Transverse colon (tissue), 4 donors: ENCODE data around the gene GABRG3. TPM values are rescaled to one million over a fixed set of nuclear protein-coding genes. Genes with fewer than 3 reads are reported as not detected.

Experiments used
- DNase-seq: peaks from one replicate; pipeline ENCODE4 v3.0.0-alpha.2; 2019
- H3K27ac ChIP-seq, 4 donors: fragments of 200-600 bp; sonication (generic); 2 replicates each; pipeline ENCODE4 v1.5.1; 2016 to 2018; ENCODE audit warnings: inconsistent platforms in 4 of 4
- H3K27me3 ChIP-seq: fragments of 200-600 bp; sonication (generic); 2 replicates; pipeline ENCODE4 v1.5.1; 2017; ENCODE audit warnings: inconsistent platforms
- H3K36me3 ChIP-seq, 4 donors: fragments of 200-600 bp; sonication (generic); 2 replicates each; pipeline ENCODE4 v1.5.1; 2017 to 2019; ENCODE audit warnings: inconsistent platforms in 4 of 4
- H3K4me1 ChIP-seq, 4 donors: fragments of 200-600 bp; sonication (generic); 2 replicates each; pipeline ENCODE4 v1.5.1; 2017 to 2020; ENCODE audit warnings: inconsistent platforms in 4 of 4
- H3K4me3 ChIP-seq, 4 donors: fragments of 200-600 bp; sonication (generic); 1 replicate in 1 of 4; 2 replicates in 3 of 4; pipeline versions ENCODE4 v1.5.1 to v1.6.1; 2017 to 2019; ENCODE audit warnings: inconsistent platforms in 4 of 4
- H3K9me3 ChIP-seq, 2 donors: fragments of 200-600 bp; sonication (generic); 2 replicates each; pipeline ENCODE4 v1.5.1; 2017 to 2019; ENCODE audit warnings: inconsistent platforms in 2 of 2
- EP300 ChIP-seq: sonication (generic); formaldehyde crosslinking; IDR thresholded peaks from one replicate; pipeline ENCODE4 v1.6.1; 2017; ENCODE audit warnings: antibody characterized with exemption, low read depth
- POLR2A ChIP-seq: fragments of 450-650 bp; IDR thresholded peaks from one replicate; pipeline ENCODE4 v1.6.1; 2016; ENCODE audit warnings: antibody characterized with exemption, mild to moderate bottlenecking, moderate library complexity
- POLR2AphosphoS5 ChIP-seq, 3 donors: sonication (generic); formaldehyde crosslinking; IDR thresholded peaks; one replicate each; pipeline ENCODE4 v1.6.1; 2016; ENCODE audit warnings: antibody characterized with exemption in 3 of 3
- WGBS, 2 donors: methylation state at CpG; one replicate each; pipeline ENCODE4 v1.1.5; 2018; ENCODE audit warnings: low coverage in 1 of 2; 5-methylcytosine and 5-hydroxymethylcytosine counted together
- in situ Hi-C, 4 donors: fragments of 200-750 bp; cut with MboI; loops; one replicate each; pipeline versions ENCODE4 v1.15.0 to v1.15.1; 2017; ENCODE audit warnings: low sequenced_read_pairs in 3 of 4, low pct_ligation_motif_present in 1 of 4, low pct_unique_long_range_greater_than_20kb in 1 of 4
- intact Hi-C: fragments of 100-400 bp; cut with DNase I; formaldehyde crosslinking; loops from one replicate; pipeline ENCODE4 v1.15.1; 2023; ENCODE audit warnings: low total_unique reads
- total RNA-seq, 4 donors: library from RNA; depleted of rRNA; stranded (reverse); fragments of >200 nt; gene quantifications; one replicate each; pipeline ENCODE4 v1.1.0, GENCODE V29; 2016
- TF ChIP-seq, protein P1 (sequence below), 5 experiments: fragments of 200-600 bp in 3 of 5; fragments of 450-650 bp in 2 of 5; sonication (generic) in 3 of 5; IDR thresholded peaks; 1 replicate in 2 of 5; 2 replicates in 3 of 5; pipeline ENCODE4 v1.5.1; 2016 to 2017; ENCODE audit warnings: antibody characterized with exemption in 5 of 5, inconsistent platforms in 3 of 5, mild to moderate bottlenecking in 2 of 5, moderate library complexity in 1 of 5

The GABRG3 gene
- total RNA-seq, 4 donors from 2014 or later, result not detected

DNA sequence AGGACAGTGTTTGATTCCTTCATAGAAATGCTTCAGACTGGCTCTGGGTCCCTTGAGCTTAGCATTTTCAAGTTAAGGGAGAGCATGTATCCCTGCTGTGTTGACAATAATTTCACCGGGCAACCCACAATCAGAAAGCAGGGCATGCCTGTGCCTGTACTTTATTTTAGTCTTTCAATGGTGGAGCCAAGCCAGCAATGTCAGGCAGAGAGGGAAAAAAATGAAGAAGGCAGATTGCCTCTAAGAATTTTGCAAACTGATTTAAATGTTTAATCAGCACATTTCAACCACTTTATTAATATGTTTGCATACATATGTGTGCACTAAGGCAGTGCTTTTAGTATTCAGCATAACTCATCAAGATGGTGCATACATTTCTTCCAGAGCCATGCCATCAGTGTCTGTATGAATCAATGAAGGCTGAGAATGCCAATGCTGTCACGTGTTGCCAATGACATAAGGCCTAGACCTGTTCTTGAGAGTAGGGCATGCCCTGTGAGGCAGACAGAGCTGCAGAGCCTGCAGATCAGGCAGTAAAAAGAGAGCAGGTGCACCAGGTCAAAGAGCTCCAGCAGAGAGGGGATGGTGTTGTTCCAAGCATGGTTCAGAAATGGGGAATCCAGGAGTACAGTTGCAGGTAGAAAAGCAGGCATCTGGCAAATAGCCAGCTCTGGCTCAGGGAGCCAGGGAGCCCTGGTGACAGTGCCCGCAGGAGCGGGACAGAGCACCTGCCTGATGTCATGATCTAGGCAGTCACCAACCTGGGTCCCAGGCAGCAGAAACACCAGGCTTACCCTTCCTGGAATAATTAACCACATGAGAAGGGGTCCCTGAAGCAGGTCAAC, 508.5 kb downstream of the GABRG3 start:
- H3K27me3 ChIP-seq, result no peaks in the 10 kb centered on the region
- no peaks in the 10 kb centered on the region for H3K4me1 ChIP-seq
- WGBS, 2 donors, result 80 to 100% methylated on average over 1 to 4 of the region's 4 CpGs
- no peak for DNase-seq
- no peak overlapping the region for H3K27ac ChIP-seq
- H3K4me3 ChIP-seq, result no peak overlapping the region
- no peak for TF ChIP-seq POLR2AphosphoS5 (IDR thresholded peaks at IDR 0.05)
- no peak for TF ChIP-seq EP300
- TF ChIP-seq POLR2A, result no peak
- TF ChIP-seq, protein P1, sequence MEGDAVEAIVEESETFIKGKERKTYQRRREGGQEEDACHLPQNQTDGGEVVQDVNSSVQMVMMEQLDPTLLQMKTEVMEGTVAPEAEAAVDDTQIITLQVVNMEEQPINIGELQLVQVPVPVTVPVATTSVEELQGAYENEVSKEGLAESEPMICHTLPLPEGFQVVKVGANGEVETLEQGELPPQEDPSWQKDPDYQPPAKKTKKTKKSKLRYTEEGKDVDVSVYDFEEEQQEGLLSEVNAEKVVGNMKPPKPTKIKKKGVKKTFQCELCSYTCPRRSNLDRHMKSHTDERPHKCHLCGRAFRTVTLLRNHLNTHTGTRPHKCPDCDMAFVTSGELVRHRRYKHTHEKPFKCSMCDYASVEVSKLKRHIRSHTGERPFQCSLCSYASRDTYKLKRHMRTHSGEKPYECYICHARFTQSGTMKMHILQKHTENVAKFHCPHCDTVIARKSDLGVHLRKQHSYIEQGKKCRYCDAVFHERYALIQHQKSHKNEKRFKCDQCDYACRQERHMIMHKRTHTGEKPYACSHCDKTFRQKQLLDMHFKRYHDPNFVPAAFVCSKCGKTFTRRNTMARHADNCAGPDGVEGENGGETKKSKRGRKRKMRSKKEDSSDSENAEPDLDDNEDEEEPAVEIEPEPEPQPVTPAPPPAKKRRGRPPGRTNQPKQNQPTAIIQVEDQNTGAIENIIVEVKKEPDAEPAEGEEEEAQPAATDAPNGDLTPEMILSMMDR (IDR thresholded peaks at IDR 0.05), result no peak
- intact Hi-C loops, result no loop called here
- no peaks in the 10 kb centered on the region for H3K36me3 ChIP-seq
- peaks cover 0 to 5% of the 10 kb centered on the region in 2 donors for H3K9me3 ChIP-seq
- in situ Hi-C loops, result no loop called here

DNA sequence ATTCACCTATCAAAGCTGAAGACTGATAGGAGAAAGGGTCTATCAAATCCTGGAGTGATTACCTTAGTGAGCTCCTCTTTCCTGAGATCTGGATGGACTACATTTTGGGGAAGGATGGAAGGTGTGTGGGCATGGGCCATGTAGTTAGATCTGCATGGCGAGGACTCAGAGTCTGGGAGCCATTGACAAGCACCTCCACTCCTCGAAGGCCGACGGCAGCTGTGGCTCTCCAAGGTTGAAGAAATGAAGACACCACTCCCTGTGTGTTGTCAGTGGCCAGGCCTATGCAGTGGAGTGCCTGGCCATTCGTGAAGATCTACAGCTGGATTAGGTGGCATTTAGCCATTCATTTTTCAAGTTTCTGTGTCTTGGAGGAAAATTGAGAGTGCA, 509.2 kb downstream of the GABRG3 start:
- in situ Hi-C loops, result no loop called here
- Histone ChIP-seq H3K36me3 (no peaks in the 10 kb centered on the region), H3K4me3 (no peak overlapping the region), H3K27me3 (no peaks in the 10 kb centered on the region), H3K9me3 (peaks cover 0 to 5% of the 10 kb centered on the region in 2 donors), H3K4me1 (no peaks in the 10 kb centered on the region), H3K27ac (no peak overlapping the region)
- no peak for TF ChIP-seq POLR2A
- TF ChIP-seq POLR2AphosphoS5 (IDR thresholded peaks at IDR 0.05), result no peak
- TF ChIP-seq EP300, result no peak
- TF ChIP-seq, protein P1 (IDR thresholded peaks at IDR 0.05), result no peak
- WGBS, 2 donors, result 50 to 85% methylated on average over 1 to 5 of the region's 5 CpGs
- no peak for DNase-seq
- intact Hi-C loops, result no loop called here

DNA sequence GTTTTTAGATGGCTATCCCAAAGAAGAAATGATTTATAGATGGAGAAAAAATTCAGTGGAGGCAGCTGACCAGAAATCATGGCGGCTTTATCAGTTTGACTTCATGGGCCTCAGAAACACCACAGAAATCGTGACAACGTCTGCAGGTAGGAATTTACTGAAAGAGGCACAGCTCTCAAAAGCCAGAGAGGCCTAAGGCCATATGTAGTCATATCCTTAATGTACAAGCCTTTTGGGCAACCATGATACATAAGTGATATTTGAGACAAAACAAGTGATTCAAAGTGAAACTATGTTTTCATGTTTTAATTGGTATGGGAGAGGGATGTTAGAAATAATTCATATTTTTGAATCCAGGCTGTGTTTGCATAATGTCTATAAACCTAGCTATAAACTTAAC, 509.7 kb downstream of the GABRG3 start:
- Histone ChIP-seq H3K36me3 (no peaks in the 10 kb centered on the region), H3K9me3 (peaks cover 0 to 5% of the 10 kb centered on the region in 2 donors), H3K4me1 (no peaks in the 10 kb centered on the region), H3K4me3 (no peak overlapping the region), H3K27me3 (no peaks in the 10 kb centered on the region), H3K27ac (no peak overlapping the region)
- intact Hi-C loops, result no loop called here
- WGBS, 2 donors, result 63 to 81% methylated on average over 2 to 3 of the region's 3 CpGs
- no peak for TF ChIP-seq POLR2AphosphoS5 (IDR thresholded peaks at IDR 0.05)
- no peak for TF ChIP-seq POLR2A
- TF ChIP-seq EP300, result no peak
- TF ChIP-seq, protein P1 (IDR thresholded peaks at IDR 0.05), result no peak
- in situ Hi-C loops, result no loop called here
- DNase-seq, result no peak

DNA sequence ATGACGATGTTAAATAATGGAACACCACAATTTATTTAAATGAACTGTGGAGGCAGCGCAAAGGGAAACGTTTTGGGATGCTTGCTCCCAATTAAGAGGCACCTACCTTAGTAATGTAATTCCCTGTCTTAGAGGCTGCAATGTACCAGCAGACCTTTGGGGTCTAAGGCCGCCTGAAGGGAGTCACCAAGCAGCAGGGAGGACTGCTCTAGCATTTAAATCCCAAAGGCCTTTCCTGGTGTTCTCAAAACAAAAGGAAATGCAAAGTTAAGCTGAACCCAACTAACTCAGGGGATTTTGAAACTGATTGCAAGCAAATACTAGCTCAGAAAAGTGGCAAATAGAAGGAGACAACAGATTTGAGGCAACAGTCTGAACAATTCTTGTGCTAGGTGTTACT, 510.8 kb downstream of the GABRG3 start:
- no peak for TF ChIP-seq POLR2AphosphoS5 (IDR thresholded peaks at IDR 0.05)
- no peak for TF ChIP-seq EP300
- TF ChIP-seq, protein P1 (IDR thresholded peaks at IDR 0.05), result no peak
- no peak for TF ChIP-seq POLR2A
- no peaks in the 10 kb centered on the region for H3K36me3 ChIP-seq
- H3K9me3 ChIP-seq, result peaks cover 0 to 5% of the 10 kb centered on the region in 2 donors
- no peaks in the 10 kb centered on the region for H3K27me3 ChIP-seq
- no peaks in the 10 kb centered on the region for H3K4me1 ChIP-seq
- no peak overlapping the region for H3K4me3 ChIP-seq
- in situ Hi-C loops, result no loop called here
- no peak overlapping the region for H3K27ac ChIP-seq
- DNase-seq, result no peak
- 48 to 50% methylated on average over 3 to 4 of the region's 4 CpGs for WGBS, 2 donors
- intact Hi-C loops, result no loop called here
